Liver (tissue), 9 donors: ENCODE results near the gene VIL1. TPM values are rescaled to one million over a fixed set of nuclear protein-coding genes. Genes with fewer than 3 reads are reported as not detected.

Experiments used
- DNase-seq: peaks from one replicate; pipeline ENCODE4 v3.0.0-alpha.2; 2017; ENCODE audit warnings: low spot score
- H3K27ac ChIP-seq, 2 donors: one replicate each; pipeline ENCODE4 v1.7.0; 2013; ENCODE audit warnings: inconsistent platforms in 2 of 2, low read length in 2 of 2, control low read depth in 1 of 2, low read depth in 1 of 2, mild to moderate bottlenecking in 1 of 2
- H3K27me3 ChIP-seq, 4 donors: one replicate each; pipeline versions ENCODE4 v1.6.1 to v1.7.0; 2013; ENCODE audit warnings: low read length in 3 of 4, inconsistent platforms in 1 of 4, mild to moderate bottlenecking in 1 of 4, moderate library complexity in 1 of 4; ENCODE audit not compliant: control insufficient read depth in 4 of 4, insufficient read depth in 4 of 4
- H3K36me3 ChIP-seq, 4 donors: one replicate each; pipeline versions ENCODE4 v1.6.1 to v1.7.0; 2013; ENCODE audit warnings: low read length in 3 of 4, mild to moderate bottlenecking in 3 of 4, low read depth in 1 of 4, moderate library complexity in 1 of 4; ENCODE audit not compliant: control insufficient read depth in 4 of 4, insufficient read depth in 3 of 4
- H3K4me1 ChIP-seq, 4 donors: one replicate each; pipeline versions ENCODE4 v1.6.1 to v1.7.0; 2013; ENCODE audit warnings: low read length in 3 of 4, mild to moderate bottlenecking in 3 of 4, moderate library complexity in 1 of 4; ENCODE audit not compliant: control insufficient read depth in 4 of 4, insufficient read depth in 4 of 4
- H3K4me3 ChIP-seq, 3 donors: one replicate each; pipeline versions ENCODE4 v1.6.1 to v1.7.0; 2013; ENCODE audit warnings: low read length in 3 of 3, control low read depth in 1 of 3, low read depth in 1 of 3, mild to moderate bottlenecking in 1 of 3
- H3K9ac ChIP-seq, 2 donors: one replicate each; pipeline ENCODE4 v1.7.0; 2013; ENCODE audit warnings: low read length in 2 of 2, mild to moderate bottlenecking in 2 of 2, moderate library complexity in 2 of 2, control low read depth in 1 of 2, low read depth in 1 of 2
- H3K9me3 ChIP-seq, 4 donors: one replicate each; pipeline versions ENCODE4 v1.6.1 to v1.7.0; 2013; ENCODE audit warnings: low read length in 3 of 4; ENCODE audit not compliant: control insufficient read depth in 4 of 4
- ATF3 ChIP-seq: IDR thresholded peaks from 2 replicates; pipeline ENCODE4 v1.6.1; 2016; ENCODE audit warnings: antibody characterized with exemption
- EGR1 ChIP-seq, 2 donors: IDR thresholded peaks; 2 replicates each; pipeline ENCODE4 v1.6.1; 2016 to 2018; ENCODE audit warnings: antibody characterized with exemption in 2 of 2, low read depth in 2 of 2
- FOXA1 ChIP-seq: IDR thresholded peaks from 2 replicates; pipeline ENCODE4 v1.6.1; 2016; ENCODE audit warnings: antibody characterized with exemption
- FOXA2 ChIP-seq: IDR thresholded peaks from 2 replicates; pipeline ENCODE4 v1.6.1; 2016; ENCODE audit warnings: antibody characterized with exemption
- GABPA ChIP-seq, 2 donors: IDR thresholded peaks in 1 of 2; conservative IDR thresholded peaks in 1 of 2; 2 replicates each; pipeline ENCODE4 v1.6.1; 2016; ENCODE audit warnings: antibody characterized with exemption in 2 of 2, mild to moderate bottlenecking in 1 of 2, moderate library complexity in 1 of 2
- HNF4A ChIP-seq, 2 donors: conservative IDR thresholded peaks; 2 replicates each; pipeline ENCODE4 v1.6.1; 2016; ENCODE audit warnings: antibody characterized with exemption in 2 of 2, mild to moderate bottlenecking in 2 of 2
- HNF4G ChIP-seq: IDR thresholded peaks from 2 replicates; pipeline ENCODE4 v1.6.1; 2016; ENCODE audit warnings: antibody characterized with exemption
- JUND ChIP-seq, 2 donors: IDR thresholded peaks; 2 replicates each; pipeline ENCODE4 v1.6.1; 2016; ENCODE audit warnings: antibody characterized with exemption in 2 of 2
- MAX ChIP-seq: IDR thresholded peaks from 2 replicates; pipeline ENCODE4 v1.6.1; 2016; ENCODE audit warnings: antibody characterized with exemption
- NR2F2 ChIP-seq: IDR thresholded peaks from 2 replicates; pipeline ENCODE4 v1.6.1; 2016; ENCODE audit warnings: antibody characterized with exemption
- RAD21 ChIP-seq, 2 donors: IDR thresholded peaks; 2 replicates each; pipeline ENCODE4 v1.6.1; 2016; ENCODE audit warnings: antibody characterized with exemption in 2 of 2, mild to moderate bottlenecking in 2 of 2
- REST ChIP-seq: IDR thresholded peaks from 2 replicates; pipeline ENCODE4 v1.6.1; 2016; ENCODE audit warnings: antibody characterized with exemption, mild to moderate bottlenecking
- RXRA ChIP-seq, 2 donors: IDR thresholded peaks; 2 replicates each; pipeline ENCODE4 v1.6.1; 2017 to 2018; ENCODE audit warnings: antibody characterized with exemption in 2 of 2, mild to moderate bottlenecking in 1 of 2
- SP1 ChIP-seq: IDR thresholded peaks from 2 replicates; pipeline ENCODE4 v1.6.1; 2018; ENCODE audit warnings: antibody characterized with exemption, mild to moderate bottlenecking
- TAF1 ChIP-seq: conservative IDR thresholded peaks from 2 replicates; pipeline ENCODE4 v1.6.1; 2016; ENCODE audit warnings: antibody characterized with exemption, mild to moderate bottlenecking
- YY1 ChIP-seq: IDR thresholded peaks from 2 replicates; pipeline ENCODE4 v1.6.1; 2016; ENCODE audit warnings: antibody characterized with exemption, mild to moderate bottlenecking
- WGBS: extraction: QIAGEN DNeasy Blood & Tissue Kit; methylation state at CpG from one replicate; pipeline ENCODE4 v1.1.7; 2013; 5-methylcytosine and 5-hydroxymethylcytosine counted together
- polyA plus RNA-seq, 2 donors: library from polyadenylated mRNA; stranded (reverse) in 1 of 2; unstranded in 1 of 2; fragments of 200-250 nt in 1 of 2; fragments of >200 nt in 1 of 2; fragmentation: Nextera tagmentation in 1 of 2; extraction: Ambion mirVana in 1 of 2; gene quantifications; one replicate each; pipeline versions ENCODE4 v1.2.1 to v1.2.3, GENCODE V29; 2013 to 2015
- total RNA-seq, 2 donors: library from RNA; depleted of rRNA; stranded (reverse); fragments of >200 nt; gene quantifications; one replicate each; pipeline ENCODE4 v1.2.3, GENCODE V29; 2014
- TF ChIP-seq, protein P1 (sequence below): fragments of 150-350 bp; IDR thresholded peaks from 2 replicates; pipeline ENCODE4 v1.5.1; 2017; ENCODE audit warnings: improper control_type of control experiment, low read depth, low read length; ENCODE audit not compliant: missing input control
- TF ChIP-seq, protein P2 (sequence below): IDR thresholded peaks from 2 replicates; pipeline ENCODE4 v1.6.1; 2016; ENCODE audit warnings: antibody characterized with exemption
- donor health status: healthy.
- donor health status: healthy.
- donor health status: healthy.
- donor health status: healthy.
- donor health status: healthy.

The VIL1 gene
- total and polyA plus RNA-seq, 4 donors = 16.4 to 72.0 (median 31.6) TPM

DNA sequence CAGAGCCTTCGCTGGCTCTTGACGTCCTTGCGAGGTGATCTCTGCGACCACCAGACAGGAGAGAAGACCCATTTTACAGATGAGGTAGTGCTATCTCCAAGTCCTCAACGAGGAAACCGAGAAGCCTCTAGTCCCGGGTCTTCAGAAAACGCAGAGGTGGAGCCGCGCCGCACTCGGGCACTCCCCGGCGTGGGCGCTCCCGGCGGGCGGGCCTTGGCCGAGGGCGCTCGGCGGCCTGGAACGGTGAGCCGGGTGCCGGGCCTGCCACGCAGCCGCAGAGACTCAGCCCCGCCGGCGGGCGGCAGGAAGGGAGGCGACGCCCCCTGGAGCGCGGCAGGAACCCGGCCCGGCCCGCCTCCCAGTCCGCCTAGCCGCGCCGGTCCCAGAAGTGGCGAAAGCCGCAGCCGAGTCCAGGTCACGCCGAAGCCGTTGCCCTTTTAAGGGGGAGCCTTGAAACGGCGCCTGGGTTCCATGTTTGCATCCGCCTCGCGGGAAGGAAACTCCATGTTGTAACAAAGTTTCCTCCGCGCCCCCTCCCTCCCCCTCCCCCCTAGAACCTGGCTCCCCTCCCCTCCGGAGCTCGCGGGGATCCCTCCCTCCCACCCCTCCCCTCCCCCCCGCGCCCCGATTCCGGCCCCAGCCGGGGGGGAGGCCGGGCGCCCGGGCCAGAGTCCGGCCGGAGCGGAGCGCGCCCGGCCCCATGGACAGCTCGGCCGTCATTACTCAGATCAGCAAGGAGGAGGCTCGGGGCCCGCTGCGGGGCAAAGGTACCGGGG lies 19.3 kb upstream of the VIL1 start, which contains the start of gene CTDSP1 (continued):
- TF ChIP-seq RXRA (IDR thresholded peaks at IDR 0.05) (peak in 1 of 2 donors; percentile 28), HNF4G (no peak)

GRCh38 chr2:218400167-218400929 lies 18.6 kb upstream of the VIL1 start:
- Histone ChIP-seq H3K4me1 (peaks cover 20 to 70% (median 61%) of the 10 kb centered on the region in 4 donors), H3K27me3 (no peaks in the 10 kb centered on the region)

GRCh38 chr2:218400930-218401881 lies 17.7 kb upstream of the VIL1 start:
- TF ChIP-seq RXRA (IDR thresholded peaks at IDR 0.05) (peak; percentile 91 to 92), MAX (peak; percentile 70), NR2F2 (no peak), HNF4G (peak; percentile 96), FOXA1 (no peak), YY1 (peak; percentile 65), EGR1 (IDR thresholded peaks at IDR 0.05; ENCODE audit: low read depth in 2 of 2) (peak in 1 of 2 donors; percentile 91), REST (peak; percentile 81), TAF1 (no peak), GABPA (IDR thresholded peaks at IDR 0.05 in 1 of 2, conservative IDR thresholded peaks at IDR 0.05 in 1 of 2) (peak in 1 of 2 donors; percentile 22), HNF4A (conservative IDR thresholded peaks at IDR 0.05) (peak; percentile 95 to 97), JUND (IDR thresholded peaks at IDR 0.05) (no peak), RAD21 (IDR thresholded peaks at IDR 0.05) (peak in 1 of 2 donors; percentile 49), FOXA2 (no peak), SP1 (peak; percentile 85), ATF3 (no peak)
- TF ChIP-seq, protein P1, sequence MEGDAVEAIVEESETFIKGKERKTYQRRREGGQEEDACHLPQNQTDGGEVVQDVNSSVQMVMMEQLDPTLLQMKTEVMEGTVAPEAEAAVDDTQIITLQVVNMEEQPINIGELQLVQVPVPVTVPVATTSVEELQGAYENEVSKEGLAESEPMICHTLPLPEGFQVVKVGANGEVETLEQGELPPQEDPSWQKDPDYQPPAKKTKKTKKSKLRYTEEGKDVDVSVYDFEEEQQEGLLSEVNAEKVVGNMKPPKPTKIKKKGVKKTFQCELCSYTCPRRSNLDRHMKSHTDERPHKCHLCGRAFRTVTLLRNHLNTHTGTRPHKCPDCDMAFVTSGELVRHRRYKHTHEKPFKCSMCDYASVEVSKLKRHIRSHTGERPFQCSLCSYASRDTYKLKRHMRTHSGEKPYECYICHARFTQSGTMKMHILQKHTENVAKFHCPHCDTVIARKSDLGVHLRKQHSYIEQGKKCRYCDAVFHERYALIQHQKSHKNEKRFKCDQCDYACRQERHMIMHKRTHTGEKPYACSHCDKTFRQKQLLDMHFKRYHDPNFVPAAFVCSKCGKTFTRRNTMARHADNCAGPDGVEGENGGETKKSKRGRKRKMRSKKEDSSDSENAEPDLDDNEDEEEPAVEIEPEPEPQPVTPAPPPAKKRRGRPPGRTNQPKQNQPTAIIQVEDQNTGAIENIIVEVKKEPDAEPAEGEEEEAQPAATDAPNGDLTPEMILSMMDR = no peak
- TF ChIP-seq, protein P2, sequence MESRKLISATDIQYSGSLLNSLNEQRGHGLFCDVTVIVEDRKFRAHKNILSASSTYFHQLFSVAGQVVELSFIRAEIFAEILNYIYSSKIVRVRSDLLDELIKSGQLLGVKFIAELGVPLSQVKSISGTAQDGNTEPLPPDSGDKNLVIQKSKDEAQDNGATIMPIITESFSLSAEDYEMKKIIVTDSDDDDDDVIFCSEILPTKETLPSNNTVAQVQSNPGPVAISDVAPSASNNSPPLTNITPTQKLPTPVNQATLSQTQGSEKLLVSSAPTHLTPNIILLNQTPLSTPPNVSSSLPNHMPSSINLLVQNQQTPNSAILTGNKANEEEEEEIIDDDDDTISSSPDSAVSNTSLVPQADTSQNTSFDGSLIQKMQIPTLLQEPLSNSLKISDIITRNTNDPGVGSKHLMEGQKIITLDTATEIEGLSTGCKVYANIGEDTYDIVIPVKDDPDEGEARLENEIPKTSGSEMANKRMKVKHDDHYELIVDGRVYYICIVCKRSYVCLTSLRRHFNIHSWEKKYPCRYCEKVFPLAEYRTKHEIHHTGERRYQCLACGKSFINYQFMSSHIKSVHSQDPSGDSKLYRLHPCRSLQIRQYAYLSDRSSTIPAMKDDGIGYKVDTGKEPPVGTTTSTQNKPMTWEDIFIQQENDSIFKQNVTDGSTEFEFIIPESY = peak; percentile 34
- peak overlapping the region; percentile 16 to 84 for H3K9ac ChIP-seq
- H3K9me3 ChIP-seq = no peaks in the 10 kb centered on the region
- H3K27ac ChIP-seq = peak overlapping the region; percentile 96 to 99
- peak overlapping the region; percentile 83 to 91 (median 88) for H3K4me3 ChIP-seq
- peaks cover 23 to 72% (median 65%) of the 10 kb centered on the region in 4 donors for H3K4me1 ChIP-seq
- peak; percentile 82 for DNase-seq
- H3K36me3 ChIP-seq = peaks cover 7 to 19% (median 12%) of the 10 kb centered on the region in 4 donors
- no peaks in the 10 kb centered on the region for H3K27me3 ChIP-seq
- 15% methylated on average over 24 of the region's 24 CpGs for WGBS

More at GRCh38 chr2:218400167-218400929, 18.6 kb upstream of the VIL1 start:
- peak overlapping the region; percentile 67 to 84 for H3K9ac ChIP-seq
- under 1% methylated on average over 63 of the region's 63 CpGs for WGBS
- peak overlapping the region; percentile 96 to 99 for H3K27ac ChIP-seq
- no peaks in the 10 kb centered on the region for H3K9me3 ChIP-seq
- no peak for TF ChIP-seq EGR1 (IDR thresholded peaks at IDR 0.05; ENCODE audit: low read depth in 2 of 2)
- TF ChIP-seq TAF1 = peak; percentile 23
- DNase-seq = peak; percentile 74
- H3K4me3 ChIP-seq = peak overlapping the region; percentile 83 to 91 (median 88)
- peaks cover 7 to 19% (median 12%) of the 10 kb centered on the region in 4 donors for H3K36me3 ChIP-seq
